H9 (cell line): Measurements from ENCODE around the gene HMGCS2. TPM values are rescaled to one million over a fixed set of nuclear protein-coding genes. Genes with fewer than 3 reads are reported as not detected.

ENCODE experiments used
- DNase-seq: peaks from one replicate; pipeline ENCODE4 v3.0.0-alpha.2; 2017
- H2AFZ ChIP-seq: one replicate; pipeline ENCODE4 v1.6.1; 2013; ENCODE audit warnings: mild to moderate bottlenecking, low read length, control low read depth, moderate library complexity
- H2AK5ac ChIP-seq: 2 replicates; pipeline ENCODE4 v1.6.1; 2013; ENCODE audit warnings: low read length, control low read depth, mixed read lengths; ENCODE audit not compliant: insufficient read length
- H2BK120ac ChIP-seq: one replicate; pipeline ENCODE4 v1.6.1; 2013; ENCODE audit warnings: low read depth, mild to moderate bottlenecking, low read length, control low read depth, inconsistent platforms; ENCODE audit not compliant: poor library complexity, severe bottlenecking
- H2BK12ac ChIP-seq: 2 replicates; pipeline ENCODE4 v1.6.1; 2013; ENCODE audit warnings: low read length, control low read depth, mixed read lengths, low read depth; ENCODE audit not compliant: insufficient read length
- H2BK15ac ChIP-seq: 2 replicates; pipeline ENCODE4 v1.6.1; 2013; ENCODE audit warnings: low read depth, low read length, control low read depth
- H2BK20ac ChIP-seq: one replicate; pipeline ENCODE4 v1.6.1; 2013; ENCODE audit warnings: low read depth, mild to moderate bottlenecking, low read length, control low read depth, inconsistent platforms; ENCODE audit not compliant: poor library complexity, severe bottlenecking
- H2BK5ac ChIP-seq: 2 replicates; pipeline ENCODE4 v1.6.1; 2013; ENCODE audit warnings: low read length, control low read depth, mixed read lengths; ENCODE audit not compliant: insufficient read length
- H3K14ac ChIP-seq: 2 replicates; pipeline ENCODE4 v1.6.1; 2013; ENCODE audit warnings: low read length, control low read depth; ENCODE audit not compliant: insufficient read depth
- H3K18ac ChIP-seq: 2 replicates; pipeline ENCODE4 v1.6.1; 2013; ENCODE audit warnings: low read depth, mild to moderate bottlenecking, mixed read lengths, low read length, control low read depth; ENCODE audit not compliant: insufficient read length
- H3K23ac ChIP-seq: 2 replicates; pipeline ENCODE4 v1.6.1; 2013; ENCODE audit warnings: low read length, control low read depth, mixed read lengths, low read depth; ENCODE audit not compliant: insufficient read length
- H3K23me2 ChIP-seq: 2 replicates; pipeline ENCODE4 v1.6.1; 2013; ENCODE audit warnings: low read depth, mild to moderate bottlenecking, mixed read lengths, low read length, control low read depth; ENCODE audit not compliant: insufficient read length, poor library complexity, severe bottlenecking
- H3K27ac ChIP-seq: 2 replicates; pipeline ENCODE4 v1.5.1; 2013; ENCODE audit warnings: low read length, control low read depth, mixed read lengths, low read depth; ENCODE audit not compliant: insufficient read length
- H3K27me3 ChIP-seq: 2 replicates; pipeline ENCODE4 v1.6.1; 2013; ENCODE audit warnings: low read length, control low read depth, inconsistent platforms; ENCODE audit not compliant: insufficient read depth
- H3K4ac ChIP-seq: 2 replicates; pipeline ENCODE4 v1.6.1; 2013; ENCODE audit warnings: low read depth, mild to moderate bottlenecking, control low read depth, inconsistent platforms, low read length, moderate library complexity
- H3K4me1 ChIP-seq: 2 replicates; pipeline ENCODE4 v1.6.1; 2013; ENCODE audit warnings: low read length, control low read depth, inconsistent platforms; ENCODE audit not compliant: insufficient read depth
- H3K4me2 ChIP-seq: 2 replicates; pipeline ENCODE4 v1.6.1; 2013; ENCODE audit warnings: low read length, control low read depth, mixed read lengths; ENCODE audit not compliant: insufficient read length, insufficient read depth
- H3K56ac ChIP-seq: 2 replicates; pipeline ENCODE4 v1.6.1; 2013; ENCODE audit warnings: low read depth, mild to moderate bottlenecking, mixed read lengths, low read length, control low read depth; ENCODE audit not compliant: insufficient read length
- H3K79me1 ChIP-seq: 2 replicates; pipeline ENCODE4 v1.6.1; 2013; ENCODE audit warnings: low read depth, mild to moderate bottlenecking, moderate library complexity, low read length, control low read depth, inconsistent platforms; ENCODE audit not compliant: insufficient read depth, poor library complexity, severe bottlenecking
- H3K79me2 ChIP-seq: 2 replicates; pipeline ENCODE4 v1.6.1; 2013; ENCODE audit warnings: low read length, control low read depth, inconsistent platforms; ENCODE audit not compliant: insufficient read depth
- H3K9ac ChIP-seq: 2 replicates; pipeline ENCODE4 v1.6.1; 2013; ENCODE audit warnings: low read length, control low read depth, mixed read lengths; ENCODE audit not compliant: insufficient read length; ENCODE audit errors: extremely low read depth
- H3K9me3 ChIP-seq: one replicate; pipeline ENCODE4 v1.6.1; 2013; ENCODE audit warnings: low read depth, low read length, inconsistent platforms; ENCODE audit not compliant: control insufficient read depth
- H3T11ph ChIP-seq: one replicate; pipeline ENCODE4 v1.6.1; 2013; ENCODE audit warnings: mild to moderate bottlenecking, low read length, control low read depth, inconsistent platforms
- H4K20me1 ChIP-seq: one replicate; pipeline ENCODE4 v1.6.1; 2013; ENCODE audit not compliant: control insufficient read depth, insufficient read length, insufficient read depth
- H4K5ac ChIP-seq: 2 replicates; pipeline ENCODE4 v1.6.1; 2013; ENCODE audit warnings: low read depth, mild to moderate bottlenecking, mixed read lengths, low read length, control low read depth; ENCODE audit not compliant: insufficient read length
- H4K8ac ChIP-seq: replicated peaks from 2 replicates; pipeline ENCODE4 v1.6.1; 2013; ENCODE audit warnings: low read length, control low read depth, mixed read lengths, low read depth; ENCODE audit not compliant: insufficient read length
- H4K91ac ChIP-seq: 2 replicates; pipeline ENCODE4 v1.6.1; 2013; ENCODE audit warnings: low read depth, mild to moderate bottlenecking, moderate library complexity, mixed read lengths, low read length, control low read depth; ENCODE audit not compliant: insufficient read length
- H3K27ac Mint-ChIP-seq, 3 experiments: 2 replicates in 2 of 3; 3 replicates in 1 of 3; pipeline ENCODE4 v1.8.0; 2020 to 2021; ENCODE audit warnings: mixed read lengths in 3 of 3, mild to moderate bottlenecking in 1 of 3, moderate library complexity in 1 of 3
- H3K27me3 Mint-ChIP-seq: 2 replicates; pipeline ENCODE4 v1.8.0; 2021; ENCODE audit warnings: low read depth, mild to moderate bottlenecking, moderate library complexity, mixed read lengths
- H3K36me3 Mint-ChIP-seq, 3 experiments: 2 replicates in 2 of 3; 3 replicates in 1 of 3; pipeline ENCODE4 v1.8.0; 2020 to 2021; ENCODE audit warnings: low read depth in 3 of 3, mixed read lengths in 3 of 3; ENCODE audit not compliant: insufficient read depth in 1 of 3
- H3K4me1 Mint-ChIP-seq, 2 experiments: 2 replicates each; pipeline ENCODE4 v1.8.0; 2020; ENCODE audit warnings: mixed read lengths in 2 of 2
- H3K4me3 Mint-ChIP-seq, 2 experiments: 2 replicates in 1 of 2; 3 replicates in 1 of 2; pipeline ENCODE4 v1.8.0; 2020 to 2021; ENCODE audit warnings: mild to moderate bottlenecking in 2 of 2, mixed read lengths in 2 of 2, moderate library complexity in 1 of 2
- H3K9me3 Mint-ChIP-seq, 2 experiments: 2 replicates in 1 of 2; 3 replicates in 1 of 2; pipeline ENCODE4 v1.8.0; 2020; ENCODE audit warnings: mild to moderate bottlenecking in 2 of 2, mixed read lengths in 2 of 2, moderate library complexity in 1 of 2
- WGBS: extraction: QIAGEN DNeasy Blood & Tissue Kit; methylation state at CpG from one replicate; pipeline ENCODE4 v1.1.7; 2013; ENCODE audit warnings: missing lambda C conversion rate, low lambda C conversion rate, mixed read lengths; ENCODE audit not compliant: insufficient read length; ENCODE audit errors: extremely low coverage; 5-methylcytosine and 5-hydroxymethylcytosine counted together
- total RNA-seq: library from RNA; stranded (reverse); gene quantifications from 2 replicates; pipeline ENCODE4 v1.2.1, GENCODE V29; 2021
- TF ChIP-seq, protein P1 (sequence below): fragments of 200-600 bp; sonication (generic); conservative IDR thresholded peaks from 3 replicates; pipeline ENCODE4 v1.8.0; 2021; ENCODE audit warnings: antibody characterized with exemption, mild to moderate bottlenecking

The HMGCS2 gene
- total RNA-seq, 1 experiment from 2014 or later = not detected

DNA sequence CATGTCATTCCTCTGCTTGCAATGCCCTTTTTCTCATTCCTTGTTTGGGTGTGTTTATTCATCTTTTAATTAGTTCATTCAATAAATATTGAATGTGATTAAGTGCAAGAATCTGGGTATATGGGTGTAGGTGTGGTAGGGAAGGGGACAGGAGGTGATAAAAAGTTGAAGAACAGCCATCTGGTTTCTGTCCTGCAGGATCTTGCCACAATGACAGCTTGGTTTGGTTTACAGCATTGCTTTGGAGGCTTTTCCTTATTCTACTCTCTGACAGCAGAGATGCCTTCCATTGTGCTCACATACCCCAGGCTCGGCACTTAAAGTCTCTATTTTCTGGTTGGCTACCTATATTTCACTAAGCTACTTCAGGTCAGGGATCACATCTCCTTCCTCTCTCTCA, 45.6 kb upstream of the HMGCS2 start:
- Mint-ChIP-seq H3K9me3 (no peaks in the 10 kb centered on the region), H3K4me1 (peaks cover under 1 to 1% of the 10 kb centered on the region in 2 experiments; a peak in 1 of 4 replicates), H3K4me3 (no peak overlapping the region), H3K27me3 (peaks cover 4% of the 10 kb centered on the region), H3K36me3 (no peaks in the 10 kb centered on the region), H3K27ac (no peak overlapping the region)
- TF ChIP-seq, protein P1, sequence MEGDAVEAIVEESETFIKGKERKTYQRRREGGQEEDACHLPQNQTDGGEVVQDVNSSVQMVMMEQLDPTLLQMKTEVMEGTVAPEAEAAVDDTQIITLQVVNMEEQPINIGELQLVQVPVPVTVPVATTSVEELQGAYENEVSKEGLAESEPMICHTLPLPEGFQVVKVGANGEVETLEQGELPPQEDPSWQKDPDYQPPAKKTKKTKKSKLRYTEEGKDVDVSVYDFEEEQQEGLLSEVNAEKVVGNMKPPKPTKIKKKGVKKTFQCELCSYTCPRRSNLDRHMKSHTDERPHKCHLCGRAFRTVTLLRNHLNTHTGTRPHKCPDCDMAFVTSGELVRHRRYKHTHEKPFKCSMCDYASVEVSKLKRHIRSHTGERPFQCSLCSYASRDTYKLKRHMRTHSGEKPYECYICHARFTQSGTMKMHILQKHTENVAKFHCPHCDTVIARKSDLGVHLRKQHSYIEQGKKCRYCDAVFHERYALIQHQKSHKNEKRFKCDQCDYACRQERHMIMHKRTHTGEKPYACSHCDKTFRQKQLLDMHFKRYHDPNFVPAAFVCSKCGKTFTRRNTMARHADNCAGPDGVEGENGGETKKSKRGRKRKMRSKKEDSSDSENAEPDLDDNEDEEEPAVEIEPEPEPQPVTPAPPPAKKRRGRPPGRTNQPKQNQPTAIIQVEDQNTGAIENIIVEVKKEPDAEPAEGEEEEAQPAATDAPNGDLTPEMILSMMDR = no peak
- H3K9ac ChIP-seq = no peak overlapping the region
- no peaks in the 10 kb centered on the region for H4K20me1 ChIP-seq
- H4K91ac ChIP-seq = no peak overlapping the region
- no peak overlapping the region for H3K14ac ChIP-seq
- no peak overlapping the region for H3K18ac ChIP-seq
- no peak overlapping the region for H4K8ac ChIP-seq
- no peak overlapping the region for H2AFZ ChIP-seq
- H3K4ac ChIP-seq = no peak overlapping the region
- no peak overlapping the region for H2AK5ac ChIP-seq
- no peak overlapping the region for H2BK12ac ChIP-seq
- H3K4me2 ChIP-seq = no peak overlapping the region
- no peak overlapping the region for H4K5ac ChIP-seq
- no peak overlapping the region for H2BK120ac ChIP-seq
- H3K23me2 ChIP-seq = no peaks in the 10 kb centered on the region
- no peak overlapping the region for H2BK15ac ChIP-seq
- DNase-seq = no peak
- H3T11ph ChIP-seq = no peak overlapping the region
- H2BK20ac ChIP-seq = no peak overlapping the region
- no peak overlapping the region for H2BK5ac ChIP-seq
- H3K23ac ChIP-seq = no peak overlapping the region
- no peaks in the 10 kb centered on the region for H3K79me1 ChIP-seq
- no peak overlapping the region for H3K56ac ChIP-seq
- H3K9me3 ChIP-seq = no peaks in the 10 kb centered on the region
- H3K27ac ChIP-seq = no peak overlapping the region
- no peaks in the 10 kb centered on the region for H3K4me1 ChIP-seq
- H3K79me2 ChIP-seq = no peaks in the 10 kb centered on the region; the same call in 1 of the 2 replicates
- H3K27me3 ChIP-seq = no peaks in the 10 kb centered on the region
- no CpG with 5 or more reads among the region's 1 CpG for WGBS
